Epithelial cell of umbilical artery (primary cell): ENCODE results near the gene RHBDD1. TPM values are rescaled to one million over a fixed set of nuclear protein-coding genes. Genes with fewer than 3 reads are reported as not detected.

Experiments
- total RNA-seq: library from RNA; depleted of rRNA; stranded (reverse); fragments of >200 nt; gene quantifications from 2 replicates; pipeline ENCODE4 v1.2.3, GENCODE V29; 2014

Gene RHBDD1
- total RNA-seq: 6.4 and 7.8 TPM in 2 replicates

DNA sequence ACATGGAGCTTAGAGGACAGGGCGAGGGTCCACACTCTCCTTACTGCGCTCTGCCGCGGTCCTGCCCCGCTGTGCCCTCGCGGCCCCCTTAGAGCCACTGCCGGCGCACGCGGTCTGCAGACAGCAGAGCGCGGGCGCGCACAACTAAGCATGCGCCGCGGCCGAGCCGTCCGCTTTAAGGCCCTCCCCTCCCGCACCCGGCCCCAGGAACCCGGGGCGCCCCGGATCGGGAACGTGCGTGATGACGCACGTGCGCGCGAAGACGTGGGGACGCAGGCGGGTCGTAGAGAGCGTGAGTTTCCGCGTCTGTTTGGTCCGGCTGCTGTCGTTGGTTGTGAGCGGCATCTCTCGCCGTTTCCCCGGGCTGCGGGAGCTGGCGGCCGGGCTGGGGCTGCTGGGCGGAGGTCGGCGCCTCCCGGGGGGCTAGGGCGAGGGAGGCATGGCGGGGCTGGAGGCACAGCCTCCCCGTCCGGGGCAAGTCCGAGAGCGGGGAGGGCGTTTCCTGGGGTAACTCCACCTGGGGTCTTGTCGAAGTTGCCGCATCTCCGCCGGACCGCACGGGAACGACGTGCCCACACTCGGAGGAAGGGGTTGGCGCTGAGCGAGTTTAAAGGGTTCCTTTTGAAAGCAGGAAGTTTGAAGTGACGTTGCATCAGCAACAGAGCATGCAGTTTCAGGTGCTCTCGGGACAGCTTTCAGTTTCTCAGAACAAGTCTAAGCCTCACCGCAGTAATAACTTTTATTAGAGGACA is at the start of gene RHBDD1:
RHBDD1 (plus strand) TSS at position 259 of the 752 bp plus-strand sequence. CDS start 28,640 bp downstream, outside the sequence.

GRCh38 chr2:226799211-226799975 is 36.5 kb upstream of the RHBDD1 start, which contains the start of gene IRS1:
Gene IRS1 (minus strand): TSS chr2:226799820. CDS start chr2:226798738, 1,082 bp downstream.

Other genes with a start within 250 kb of the RHBDD1 start
- under 0.01 and 0.30 TPM in 2 replicates for gene IRS1, start 36.2 kb upstream of the RHBDD1 start, total RNA-seq